GM19395 (cell line): Measurements from ENCODE around the gene KAZN.

ENCODE experiments used
- ATAC-seq: cut with Tn5 transposase; IDR thresholded peaks from one replicate; pipeline ENCODE4 v1.9.1; 2021; ENCODE audit warnings: mild to moderate bottlenecking, moderate library complexity; ENCODE audit not compliant: unreplicated experiment

Gene KAZN

GRCh38 chr1:14897997-14898645 is 299.6 kb downstream of the KAZN start:
- ATAC-seq: no peak

DNA sequence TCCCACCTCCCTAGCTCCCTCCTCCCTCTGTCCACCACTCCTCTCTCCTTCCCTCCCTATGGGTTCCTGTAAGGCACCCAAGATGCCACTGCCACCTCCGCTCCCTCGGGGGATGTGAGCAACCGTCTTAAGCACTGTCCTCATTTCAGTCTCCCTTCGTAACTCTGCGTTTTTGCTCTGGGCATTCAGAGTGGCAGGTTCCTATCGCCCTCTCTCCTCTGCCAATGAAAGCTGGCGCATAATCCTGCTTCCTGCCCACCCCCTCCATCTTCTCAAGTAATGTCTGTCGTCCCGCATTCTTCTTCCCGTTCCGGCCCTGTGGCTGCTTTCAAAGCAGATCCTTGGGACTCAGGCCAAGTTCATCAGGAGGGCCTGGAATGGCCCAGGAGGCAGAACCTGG is 301.2 kb downstream of the KAZN start:
- ATAC-seq: no peak

DNA sequence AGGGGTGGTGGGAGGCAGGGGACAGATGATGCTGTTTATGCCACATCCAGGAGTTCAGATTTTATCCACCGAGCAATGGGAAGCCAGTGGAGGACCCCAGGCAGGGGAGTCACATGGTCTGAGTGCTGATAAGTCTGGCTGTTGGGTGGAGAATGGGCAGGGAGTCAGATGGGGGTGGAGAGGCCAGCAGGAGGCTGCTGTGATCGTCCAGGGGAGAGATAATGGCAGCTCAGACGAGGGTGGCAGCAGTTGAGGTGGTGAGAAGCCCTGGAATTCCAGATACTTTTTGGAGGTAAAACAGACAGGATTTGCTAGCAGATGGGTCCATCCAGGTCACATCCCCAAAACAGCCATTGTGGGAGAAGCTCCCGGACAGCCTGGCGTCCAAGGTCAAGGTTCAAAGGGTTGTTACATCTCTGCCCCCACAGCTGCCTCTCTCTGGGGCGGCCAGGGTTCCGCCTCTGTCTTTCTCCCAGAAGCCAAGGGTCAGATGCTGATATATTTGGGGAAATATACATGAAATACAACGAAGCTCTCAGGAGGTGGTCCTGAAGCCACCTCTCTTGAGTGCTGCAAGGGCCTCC is 303.0 kb downstream of the KAZN start:
- ATAC-seq: no peak

DNA sequence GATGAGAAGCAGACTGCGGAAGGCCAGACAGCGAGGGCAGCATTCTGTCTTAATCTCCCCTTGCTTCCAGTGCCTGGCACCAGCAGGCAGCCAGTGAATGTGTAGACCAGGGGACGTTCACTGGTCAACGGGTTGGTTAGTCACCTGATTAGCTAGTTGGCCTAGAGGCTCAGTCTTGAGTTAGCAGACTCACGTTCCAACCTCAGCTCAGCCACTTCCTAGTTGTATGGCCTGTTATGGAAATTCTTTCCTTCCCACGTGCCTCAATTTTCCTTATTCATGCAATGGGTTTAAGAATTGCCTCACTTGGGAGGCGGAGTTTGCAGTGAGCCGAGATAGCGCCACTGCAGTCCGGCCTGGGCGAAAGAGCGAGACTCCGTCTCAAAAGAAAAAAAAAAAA is 305.4 kb downstream of the KAZN start:
- no peak for ATAC-seq

- ATAC-seq: no peak
Measured at GRCh38 chr1:14906665-14907064, 308.2 kb downstream of the KAZN start.

GRCh38 chr1:14907416-14907815 is 308.9 kb downstream of the KAZN start:
- ATAC-seq: no peak

- no peak for ATAC-seq
Measured at GRCh38 chr1:14909273-14909672, 310.8 kb downstream of the KAZN start.

- ATAC-seq: no peak
Measured at GRCh38 chr1:14909920-14910460, 311.5 kb downstream of the KAZN start.

GRCh38 chr1:14910984-14911721 is 312.7 kb downstream of the KAZN start:
- ATAC-seq: no peak

DNA sequence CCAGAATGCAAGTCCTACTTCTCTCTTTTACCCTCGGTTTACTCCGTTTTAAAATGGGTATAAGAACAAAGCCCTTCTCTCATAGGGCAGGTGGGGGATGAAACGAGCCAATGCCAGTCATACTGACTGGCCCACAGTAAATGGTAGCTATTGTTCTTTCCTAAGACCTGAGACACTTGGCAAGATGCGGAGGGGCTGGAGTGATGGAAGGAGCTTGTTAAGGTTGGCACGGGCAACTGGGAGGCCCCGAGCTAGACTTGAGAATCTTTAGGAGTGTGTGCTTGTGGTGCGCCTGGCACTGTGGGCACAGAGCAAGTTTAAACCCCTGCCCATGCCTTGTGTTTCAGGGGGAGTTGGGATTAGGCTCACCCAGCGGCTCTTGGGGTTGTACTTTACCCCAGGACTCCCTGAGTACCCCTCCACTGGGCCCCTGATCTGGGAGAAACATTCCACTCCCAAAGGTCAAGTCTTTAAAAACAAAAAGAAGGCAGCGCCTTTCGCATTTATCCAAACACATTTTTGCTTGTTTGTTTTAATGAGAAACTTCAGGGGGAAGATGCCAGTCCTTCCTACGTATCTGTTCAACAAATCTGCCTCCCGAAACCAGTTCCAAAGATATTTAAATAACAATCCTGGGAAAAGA is 314.5 kb downstream of the KAZN start:
- no peak for ATAC-seq

GRCh38 chr1:14913482-14914177 is 315.1 kb downstream of the KAZN start:
- ATAC-seq: no peak

GRCh38 chr1:14914351-14914988 is 316.0 kb downstream of the KAZN start:
- ATAC-seq: no peak

GRCh38 chr1:14915356-14916054 is 317.0 kb downstream of the KAZN start:
- ATAC-seq: peak; percentile 50

GRCh38 chr1:14919289-14919688 is 320.8 kb downstream of the KAZN start:
- ATAC-seq: no peak

- ATAC-seq: no peak
Measured at GRCh38 chr1:14919751-14920150, 321.3 kb downstream of the KAZN start.

GRCh38 chr1:14921057-14921456 is 322.6 kb downstream of the KAZN start:
- no peak for ATAC-seq

GRCh38 chr1:14922942-14923726 is 324.6 kb downstream of the KAZN start:
- no peak for ATAC-seq

DNA sequence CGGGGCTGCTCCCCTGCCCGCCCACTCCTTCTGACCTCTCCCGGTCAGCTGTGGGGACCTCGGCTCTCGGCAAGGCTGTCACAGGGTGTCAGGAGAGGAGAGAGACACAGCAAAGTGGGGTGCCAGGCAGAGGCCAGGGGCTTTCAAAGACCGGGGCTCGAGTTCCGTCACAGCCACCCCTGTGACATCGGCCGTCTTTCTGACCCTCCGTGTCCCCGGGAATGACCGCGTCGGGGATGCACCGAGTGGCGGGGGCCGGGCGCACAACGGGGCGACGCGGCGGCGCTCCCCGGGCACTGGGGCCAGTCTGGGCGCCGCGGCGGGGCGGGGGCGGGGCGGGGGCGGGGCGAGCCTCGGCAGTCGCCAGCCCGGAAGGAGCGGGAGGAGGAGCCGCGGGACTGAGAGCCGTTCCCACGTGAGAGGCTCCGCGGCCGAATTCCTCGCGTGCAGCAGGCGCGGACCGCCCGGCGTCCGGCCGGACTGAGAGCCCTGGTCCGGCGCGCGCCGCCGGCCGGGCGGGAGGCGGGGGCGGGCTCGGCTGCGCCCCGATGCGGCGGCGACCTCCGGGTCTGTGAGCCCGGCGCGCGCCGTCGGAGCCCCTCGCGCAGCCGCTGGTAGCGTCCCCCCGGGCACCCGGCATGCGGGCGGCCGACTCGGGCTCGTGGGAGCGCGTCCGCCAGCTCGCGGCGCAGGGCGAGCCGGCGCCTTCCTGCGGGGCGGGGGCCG is 325.4 kb downstream of the KAZN start:
- ATAC-seq: no peak
